ENCODE data around the gene LIMS4.
"Not testable (repeated sequence)": the region's sequence is repeated elsewhere in the genome, so short reads cannot be mapped to it uniquely, and the experiment has no call there.

- TF ChIP-seq CTCF (conservative IDR thresholded peaks at IDR 0.05); EZH2 (IDR thresholded peaks at IDR 0.05; ENCODE audit: low read depth): not testable (repeated sequence)
These were observed 48.2 kb downstream of the LIMS4 start for GRCh38 chr2:110424421-110424820.

All from PC-9 (cell line).